Osteoblast (primary cell): ENCODE data around the gene GRK1. TPM values are rescaled to one million over a fixed set of nuclear protein-coding genes. Genes with fewer than 3 reads are reported as not detected.
A peak's percentile ranks its signal among the peaks of the same experiment; 100 is the strongest.

Experiments
- DNase-seq: peaks from one replicate; pipeline ENCODE4 v3.0.0; 2011; ENCODE audit warnings: low spot score, mixed read lengths; ENCODE audit not compliant: insufficient read length; ENCODE audit errors: missing footprints
- H2AFZ ChIP-seq: 2 replicates; pipeline ENCODE4 v1.6.0; 2011; ENCODE audit warnings: mild to moderate bottlenecking, low read length
- H3K27ac ChIP-seq: 2 replicates; pipeline ENCODE4 v1.5.1; 2011; ENCODE audit warnings: mild to moderate bottlenecking, low read depth, low read length, moderate library complexity
- H3K27me3 ChIP-seq: 2 replicates; pipeline ENCODE4 v1.6.0; 2012; ENCODE audit warnings: mild to moderate bottlenecking, control low read depth, inconsistent platforms, low read length, moderate library complexity; ENCODE audit not compliant: insufficient read depth
- H3K36me3 ChIP-seq: 2 replicates; pipeline ENCODE4 v1.5.1; 2011; ENCODE audit warnings: mild to moderate bottlenecking, low read length, control low read depth, moderate library complexity; ENCODE audit not compliant: insufficient read depth
- H3K4me1 ChIP-seq: 2 replicates; pipeline ENCODE4 v1.5.1; 2011; ENCODE audit warnings: mild to moderate bottlenecking, low read length, control low read depth, moderate library complexity; ENCODE audit not compliant: insufficient read depth
- H3K4me2 ChIP-seq: 2 replicates; pipeline ENCODE4 v1.6.0; 2011; ENCODE audit warnings: mild to moderate bottlenecking, low read length; ENCODE audit not compliant: insufficient read depth
- H3K4me3 ChIP-seq: fragments of 200-600 bp; sonication (generic); 3 replicates; pipeline ENCODE4 v1.5.1; 2012; ENCODE audit warnings: mild to moderate bottlenecking, low read length, inconsistent platforms; ENCODE audit not compliant: insufficient read depth
- H3K79me2 ChIP-seq: 2 replicates; pipeline ENCODE4 v1.6.0; 2012; ENCODE audit warnings: mild to moderate bottlenecking, low read length, control low read depth, inconsistent platforms; ENCODE audit not compliant: insufficient read depth
- H3K9me3 ChIP-seq: 2 replicates; pipeline ENCODE4 v1.5.1; 2011; ENCODE audit warnings: low read depth, low read length, control low read depth
- H4K20me1 ChIP-seq: 2 replicates; pipeline ENCODE4 v1.6.0; 2012; ENCODE audit warnings: mild to moderate bottlenecking, low read length, control low read depth; ENCODE audit not compliant: insufficient read depth
- total RNA-seq: library from RNA; depleted of rRNA; stranded (reverse); fragments of >200 nt; gene quantifications from 2 replicates; pipeline ENCODE4 v1.2.3, GENCODE V29; 2012
- TF ChIP-seq, protein P1 (sequence below): IDR thresholded peaks from 2 replicates; pipeline ENCODE4 v1.5.1; 2011; ENCODE audit warnings: mild to moderate bottlenecking, low read depth, low read length, moderate library complexity; ENCODE audit errors: extremely low read depth

The GRK1 gene
- total RNA-seq, 1 donor, result not detected

DNA sequence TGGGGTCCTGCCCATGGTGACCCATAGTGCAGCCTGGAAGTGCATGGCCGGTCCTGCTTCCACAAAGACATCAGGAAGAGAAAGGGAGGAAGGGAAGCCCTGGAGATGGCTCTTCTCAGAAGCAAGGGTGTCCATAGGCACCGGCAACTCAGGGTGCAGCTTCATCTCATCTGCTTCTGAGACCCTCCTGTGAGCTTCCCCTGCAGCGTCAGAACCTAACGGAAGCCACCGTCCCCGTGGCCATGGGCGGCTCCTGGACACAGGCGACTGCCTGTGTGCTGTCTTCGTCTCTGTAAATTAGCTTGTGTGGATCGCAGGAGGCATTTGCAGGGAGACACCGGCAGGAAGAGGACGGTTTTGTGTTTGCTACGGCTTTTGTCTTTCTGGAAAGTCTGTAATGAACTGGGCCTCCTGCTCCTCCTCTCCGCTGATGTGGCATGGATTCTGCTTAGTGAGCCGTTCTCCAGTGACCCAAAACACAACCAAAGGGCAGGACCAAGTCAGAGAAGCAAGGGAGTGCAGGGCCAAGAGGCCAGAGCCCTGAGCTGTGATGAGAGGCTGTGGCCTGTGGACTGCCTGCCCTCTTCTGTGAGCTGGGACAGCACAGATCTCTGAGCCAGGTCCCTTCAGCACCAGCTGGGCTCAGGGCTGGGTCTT is 11.5 kb upstream of the GRK1 start:
- TF ChIP-seq, protein P1, sequence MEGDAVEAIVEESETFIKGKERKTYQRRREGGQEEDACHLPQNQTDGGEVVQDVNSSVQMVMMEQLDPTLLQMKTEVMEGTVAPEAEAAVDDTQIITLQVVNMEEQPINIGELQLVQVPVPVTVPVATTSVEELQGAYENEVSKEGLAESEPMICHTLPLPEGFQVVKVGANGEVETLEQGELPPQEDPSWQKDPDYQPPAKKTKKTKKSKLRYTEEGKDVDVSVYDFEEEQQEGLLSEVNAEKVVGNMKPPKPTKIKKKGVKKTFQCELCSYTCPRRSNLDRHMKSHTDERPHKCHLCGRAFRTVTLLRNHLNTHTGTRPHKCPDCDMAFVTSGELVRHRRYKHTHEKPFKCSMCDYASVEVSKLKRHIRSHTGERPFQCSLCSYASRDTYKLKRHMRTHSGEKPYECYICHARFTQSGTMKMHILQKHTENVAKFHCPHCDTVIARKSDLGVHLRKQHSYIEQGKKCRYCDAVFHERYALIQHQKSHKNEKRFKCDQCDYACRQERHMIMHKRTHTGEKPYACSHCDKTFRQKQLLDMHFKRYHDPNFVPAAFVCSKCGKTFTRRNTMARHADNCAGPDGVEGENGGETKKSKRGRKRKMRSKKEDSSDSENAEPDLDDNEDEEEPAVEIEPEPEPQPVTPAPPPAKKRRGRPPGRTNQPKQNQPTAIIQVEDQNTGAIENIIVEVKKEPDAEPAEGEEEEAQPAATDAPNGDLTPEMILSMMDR, result no peak
- no peaks in the 10 kb centered on the region for H3K79me2 ChIP-seq
- no peak overlapping the region for H2AFZ ChIP-seq
- no peaks in the 10 kb centered on the region for H3K9me3 ChIP-seq
- H3K27me3 ChIP-seq, result peaks cover 19% of the 10 kb centered on the region
- H3K4me3 ChIP-seq, result no peak overlapping the region
- H3K36me3 ChIP-seq, result no peaks in the 10 kb centered on the region
- H4K20me1 ChIP-seq, result no peaks in the 10 kb centered on the region
- no peaks in the 10 kb centered on the region for H3K4me1 ChIP-seq
- DNase-seq, result peak; percentile 80
- no peak overlapping the region for H3K27ac ChIP-seq
- H3K4me2 ChIP-seq, result no peak overlapping the region

DNA sequence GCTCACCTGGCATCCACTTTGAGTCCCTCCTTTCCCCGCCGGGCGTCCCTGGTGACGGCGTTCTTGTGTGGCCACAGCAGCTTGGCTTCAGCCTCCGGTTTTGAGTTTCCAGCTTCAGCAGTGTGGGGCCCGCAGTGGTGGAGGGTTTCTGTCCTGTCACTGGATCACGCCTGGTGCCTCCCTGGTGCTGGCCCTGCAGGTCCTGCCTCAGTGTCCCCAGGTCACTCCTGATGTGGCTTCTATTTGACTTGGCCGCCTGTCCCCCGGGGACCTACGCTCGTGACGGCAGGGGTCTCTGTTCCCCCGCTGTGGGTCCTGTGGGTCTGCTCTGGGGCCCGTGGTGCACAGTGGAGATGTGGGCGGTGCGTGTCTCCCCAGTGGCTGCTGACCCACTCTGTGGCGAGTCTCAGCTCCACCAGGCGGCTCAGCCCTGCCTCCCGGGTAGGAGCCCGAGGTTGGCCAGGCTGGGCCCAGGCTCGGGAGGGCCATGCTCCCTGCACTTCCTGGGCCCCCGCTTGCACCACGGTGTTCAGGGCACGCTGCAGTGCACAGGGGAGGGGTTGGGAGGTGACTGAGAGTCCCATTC is 10.9 kb upstream of the GRK1 start:
- TF ChIP-seq, protein P1, result no peak
- H3K27ac ChIP-seq, result no peak overlapping the region
- H3K79me2 ChIP-seq, result no peaks in the 10 kb centered on the region
- no peak overlapping the region for H2AFZ ChIP-seq
- H3K4me1 ChIP-seq, result no peaks in the 10 kb centered on the region
- peak; percentile 39 for DNase-seq
- H3K4me3 ChIP-seq, result no peak overlapping the region
- H3K27me3 ChIP-seq, result peaks cover 22% of the 10 kb centered on the region
- no peaks in the 10 kb centered on the region for H3K36me3 ChIP-seq
- H3K9me3 ChIP-seq, result no peaks in the 10 kb centered on the region
- no peaks in the 10 kb centered on the region for H4K20me1 ChIP-seq
- no peak overlapping the region for H3K4me2 ChIP-seq

DNA sequence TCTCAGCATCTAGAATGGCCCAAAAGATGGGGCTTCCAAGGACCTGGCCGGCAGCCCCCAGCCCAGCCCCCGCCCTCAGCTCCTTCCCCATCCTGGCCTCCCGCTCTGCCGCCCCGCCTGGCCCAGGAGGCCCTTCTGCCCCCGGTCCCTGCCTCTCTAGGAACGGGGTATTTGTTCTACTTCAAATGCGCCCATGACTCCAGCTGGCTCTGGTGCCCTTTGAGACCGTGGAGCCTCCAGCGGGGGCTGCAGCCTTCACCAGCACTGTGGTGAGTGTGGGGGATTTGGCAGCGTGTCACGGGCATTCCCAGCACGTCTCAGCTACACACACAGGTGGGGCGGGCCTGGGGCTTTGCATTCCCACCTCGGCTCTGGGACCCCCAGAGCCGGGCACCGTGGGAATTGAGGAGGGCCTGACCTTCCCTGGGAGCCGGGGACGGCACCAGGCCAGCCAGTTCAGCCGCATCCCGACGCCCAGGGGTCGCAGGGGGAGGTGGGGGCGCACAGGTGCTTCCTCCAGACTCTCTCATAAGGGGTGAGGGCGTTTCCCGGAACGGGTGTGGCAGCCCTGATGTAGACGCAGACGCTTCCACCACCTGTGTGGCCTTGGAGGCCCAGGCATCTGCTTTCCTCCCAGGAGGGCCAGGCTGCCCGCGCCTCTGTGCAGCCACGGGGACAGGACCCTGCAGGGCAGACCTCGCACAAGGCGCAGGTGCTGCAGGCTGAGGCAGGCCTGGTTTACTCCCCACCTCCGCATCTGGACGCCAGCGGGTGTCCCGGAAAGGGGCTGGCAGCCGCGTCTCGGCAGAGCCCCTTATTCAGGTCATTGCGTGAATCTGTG is 10.0 kb upstream of the GRK1 start:
- no peaks in the 10 kb centered on the region for H4K20me1 ChIP-seq
- peak; percentile 29 for DNase-seq
- no peaks in the 10 kb centered on the region for H3K9me3 ChIP-seq
- no peak overlapping the region for H3K4me2 ChIP-seq
- H2AFZ ChIP-seq, result no peak overlapping the region
- peaks cover 30% of the 10 kb centered on the region for H3K27me3 ChIP-seq
- no peak overlapping the region for H3K4me3 ChIP-seq
- H3K4me1 ChIP-seq, result no peaks in the 10 kb centered on the region
- H3K79me2 ChIP-seq, result no peaks in the 10 kb centered on the region
- TF ChIP-seq, protein P1, result no peak
- no peak overlapping the region for H3K27ac ChIP-seq
- H3K36me3 ChIP-seq, result no peaks in the 10 kb centered on the region
